Stomach (tissue), 4 donors: ENCODE results near the gene PLD4.
"Not testable (repeated sequence)": the region's sequence is repeated elsewhere in the genome, so short reads cannot be mapped to it uniquely, and the experiment has no call there.

ENCODE experiments used
- POLR2A ChIP-seq, 4 donors: fragments of 450-650 bp; IDR thresholded peaks; one replicate each; pipeline ENCODE4 v1.6.1; 2016; ENCODE audit warnings: antibody characterized with exemption in 4 of 4, control low read depth in 2 of 4, mild to moderate bottlenecking in 1 of 4, moderate library complexity in 1 of 4
- POLR2AphosphoS5 ChIP-seq, 3 donors: sonication (generic); formaldehyde crosslinking; IDR thresholded peaks; one replicate each; pipeline ENCODE4 v1.6.1; 2016; ENCODE audit warnings: antibody characterized with exemption in 3 of 3
- TF ChIP-seq, protein P1 (sequence below), 7 experiments: fragments of 450-650 bp in 4 of 7; fragments of 200-600 bp in 3 of 7; sonication (generic) in 3 of 7; IDR thresholded peaks; one replicate each; pipeline ENCODE4 v1.5.1; 2016 to 2019; ENCODE audit warnings: antibody characterized with exemption in 7 of 7, control low read depth in 2 of 7, mild to moderate bottlenecking in 1 of 7

DNA sequence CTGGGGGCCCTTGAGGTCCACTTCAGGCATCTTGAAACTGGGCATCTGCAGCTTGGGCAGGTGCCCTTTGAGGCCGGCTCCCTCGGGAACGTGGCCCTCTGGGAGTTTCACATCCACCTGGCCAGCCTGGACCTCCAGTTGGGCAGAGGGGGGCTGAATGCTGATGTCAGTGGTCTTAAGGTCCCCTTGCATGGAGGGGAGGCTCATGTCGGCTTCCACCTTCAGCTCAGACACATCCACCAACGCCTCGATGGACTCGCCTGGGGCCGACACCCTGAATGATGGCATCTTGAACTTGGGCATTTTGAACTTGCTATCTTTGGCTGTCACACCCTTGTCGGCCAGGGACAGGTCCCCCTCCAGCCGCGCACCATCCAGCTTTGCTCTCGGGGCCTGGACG, 22.5 kb downstream of the PLD4 start:
- TF ChIP-seq, protein P1, sequence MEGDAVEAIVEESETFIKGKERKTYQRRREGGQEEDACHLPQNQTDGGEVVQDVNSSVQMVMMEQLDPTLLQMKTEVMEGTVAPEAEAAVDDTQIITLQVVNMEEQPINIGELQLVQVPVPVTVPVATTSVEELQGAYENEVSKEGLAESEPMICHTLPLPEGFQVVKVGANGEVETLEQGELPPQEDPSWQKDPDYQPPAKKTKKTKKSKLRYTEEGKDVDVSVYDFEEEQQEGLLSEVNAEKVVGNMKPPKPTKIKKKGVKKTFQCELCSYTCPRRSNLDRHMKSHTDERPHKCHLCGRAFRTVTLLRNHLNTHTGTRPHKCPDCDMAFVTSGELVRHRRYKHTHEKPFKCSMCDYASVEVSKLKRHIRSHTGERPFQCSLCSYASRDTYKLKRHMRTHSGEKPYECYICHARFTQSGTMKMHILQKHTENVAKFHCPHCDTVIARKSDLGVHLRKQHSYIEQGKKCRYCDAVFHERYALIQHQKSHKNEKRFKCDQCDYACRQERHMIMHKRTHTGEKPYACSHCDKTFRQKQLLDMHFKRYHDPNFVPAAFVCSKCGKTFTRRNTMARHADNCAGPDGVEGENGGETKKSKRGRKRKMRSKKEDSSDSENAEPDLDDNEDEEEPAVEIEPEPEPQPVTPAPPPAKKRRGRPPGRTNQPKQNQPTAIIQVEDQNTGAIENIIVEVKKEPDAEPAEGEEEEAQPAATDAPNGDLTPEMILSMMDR (IDR thresholded peaks at IDR 0.05) = not testable (repeated sequence)
- TF ChIP-seq POLR2A, POLR2AphosphoS5 (IDR thresholded peaks at IDR 0.05): not testable (repeated sequence)
